K562 (cell line): ENCODE measurements around the gene KLK6. TPM values are rescaled to one million over a fixed set of nuclear protein-coding genes. Genes with fewer than 3 reads are reported as not detected.

Experiments
- ATAC-seq: fragments of 200-7000 bp; cut with Tn5 transposase; 3 replicates; pipeline ENCODE4 v1.9.1; 2020; ENCODE audit warnings: moderate library complexity
- BruUV-seq: library from RNA; stranded (reverse); fragments of 400-500 nt; replicated peaks from 2 replicates; lab custom pipeline; 2021; lab: Mats Ljungman, UMichigan
- CTCF ChIA-PET: fragments of 300-600 bp; formaldehyde crosslinking; extraction: SDS; loops from one replicate; lab custom pipeline; 2021; ENCODE audit warnings: low intra/inter-chr PET ratio; lab: Yijun Ruan, JAX
- POLR2A ChIA-PET: fragments of 300-600, 350-650 bp; sonication (Branson Sonifier 250); formaldehyde crosslinking; extraction: SDS; loops from one replicate; lab custom pipeline; 2021; ENCODE audit warnings: antibody characterized with exemption, inconsistent platforms; lab: Yijun Ruan, JAX
- DNase-seq, 4 experiments: peaks; one replicate each; pipeline versions ENCODE4 v3.0.0 to v3.0.0-alpha.2; 2011 to 2018; ENCODE audit warnings: low spot score in 3 of 4, mixed read lengths in 3 of 4; ENCODE audit errors: extremely low read depth in 1 of 4
- FAIRE-seq: peaks from 2 replicates; lab custom pipeline; 2011; peaks lifted over from hg19 to GRCh38; lab: Jason Lieb, UNC
- H2AFZ ChIP-seq: 2 replicates; pipeline ENCODE4 v1.6.0; 2011; ENCODE audit warnings: low read depth, low read length, control low read depth, inconsistent platforms
- H3K27ac ChIP-seq: fragments of 200-600 bp; 3 replicates; pipeline ENCODE4 v1.8.0; 2011; ENCODE audit warnings: low read depth, mild to moderate bottlenecking, control low read depth, inconsistent platforms, low read length, moderate library complexity, mixed read lengths; ENCODE audit errors: extremely low read depth
- H3K27me3 ChIP-seq, 2 experiments: fragments of 300-600 bp in 1 of 2; 2 replicates in 1 of 2; 3 replicates in 1 of 2; pipeline versions ENCODE4 v1.6.0 to v1.8.0; 2011; ENCODE audit warnings: inconsistent platforms in 2 of 2, low read length in 2 of 2, mild to moderate bottlenecking in 1 of 2, mixed read lengths in 1 of 2, moderate library complexity in 1 of 2; ENCODE audit not compliant: control insufficient read depth in 2 of 2, insufficient read depth in 2 of 2
- H3K36me3 ChIP-seq: fragments of 300-600 bp; 3 replicates; pipeline ENCODE4 v1.8.0; 2011; ENCODE audit warnings: mild to moderate bottlenecking, low read length, inconsistent platforms; ENCODE audit not compliant: control insufficient read depth, insufficient read depth
- H3K4me1 ChIP-seq, 2 experiments: fragments of 200-600 bp in 1 of 2; replicated peaks in 1 of 2; 2 replicates in 1 of 2; 3 replicates in 1 of 2; pipeline versions ENCODE4 v1.5.1 to v1.8.0; 2011; ENCODE audit warnings: inconsistent platforms in 2 of 2, low read length in 2 of 2, mild to moderate bottlenecking in 1 of 2, mixed read lengths in 1 of 2, moderate library complexity in 1 of 2; ENCODE audit not compliant: control insufficient read depth in 2 of 2, insufficient read depth in 2 of 2
- H3K4me2 ChIP-seq: 2 replicates; pipeline ENCODE4 v1.6.1; 2011; ENCODE audit warnings: low read length, control low read depth, inconsistent platforms, mixed read lengths; ENCODE audit not compliant: insufficient read depth
- H3K4me3 ChIP-seq: fragments of 200-600 bp; sonication (generic), shearing (Covaris generic); 2 replicates; pipeline ENCODE4 v1.5.1; 2016; ENCODE audit warnings: control low read depth, inconsistent platforms
- H3K79me2 ChIP-seq: fragments of 200-600 bp; 3 replicates; pipeline ENCODE4 v1.8.0; 2011; ENCODE audit warnings: low read length, inconsistent platforms; ENCODE audit not compliant: control insufficient read depth, insufficient read depth
- H3K9ac ChIP-seq, 2 experiments: 2 replicates each; pipeline versions ENCODE4 v1.6.0 to v1.6.1; 2011; ENCODE audit warnings: low read depth in 2 of 2, low read length in 2 of 2, control low read depth in 1 of 2, inconsistent platforms in 1 of 2, mild to moderate bottlenecking in 1 of 2, mixed read lengths in 1 of 2; ENCODE audit not compliant: insufficient read depth in 1 of 2
- H3K9me1 ChIP-seq: one replicate; pipeline ENCODE4 v1.6.0; 2011; ENCODE audit warnings: inconsistent platforms, mild to moderate bottlenecking, low read length, moderate library complexity; ENCODE audit not compliant: control insufficient read depth, insufficient read depth
- H3K9me3 ChIP-seq: replicated peaks from 2 replicates; pipeline ENCODE4 v1.5.1; 2011; ENCODE audit warnings: low read depth, low read length, inconsistent platforms; ENCODE audit not compliant: control insufficient read depth, insufficient read depth
- H4K20me1 ChIP-seq: replicated peaks from 2 replicates; pipeline ENCODE4 v1.6.1; 2011; ENCODE audit warnings: low read length, inconsistent platforms, mixed read lengths; ENCODE audit not compliant: control insufficient read depth, insufficient read depth
- FOXP1 ChIP-seq: sonication (generic); formaldehyde crosslinking; IDR thresholded peaks from 2 replicates; pipeline ENCODE4 v1.8.0; 2022; ENCODE audit warnings: mild to moderate bottlenecking, missing genetic modification reagents
- ZNF197 ChIP-seq: fragments of 200-800 bp; sonication (Bioruptor generic); IDR thresholded peaks from 2 replicates; pipeline ENCODE4 v1.6.1; 2016; ENCODE audit warnings: low read depth, missing genetic modification characterization, missing compliant biosample characterization
- ZNF512 ChIP-seq: IDR thresholded peaks from 2 replicates; pipeline ENCODE4 v1.6.1; 2016; ENCODE audit warnings: missing genetic modification characterization, missing compliant biosample characterization
- WGBS: fragments of 100-300 bp; shearing (Covaris generic); methylation state at CpG from one replicate; pipeline ENCODE4 v1.1.6; 2016; ENCODE audit warnings: low coverage, mixed read lengths; ENCODE audit not compliant: insufficient coverage; ENCODE audit errors: missing lambda C conversion rate; 5-methylcytosine and 5-hydroxymethylcytosine counted together
- in situ Hi-C: fragments of 300-500 bp; cut with MboI; formaldehyde crosslinking; loops from 4 replicates; pipeline ENCODE4 v1.15.0; 2018; ENCODE audit warnings: inconsistent platforms, mixed read lengths
- intact Hi-C: fragments of 100-400 bp; cut with micrococcal nuclease; formaldehyde crosslinking; loops from 2 replicates; pipeline ENCODE4 v1.14.2; 2022
- polyA plus RNA-seq, 8 experiments: library from polyadenylated mRNA; depleted of rRNA in 4 of 8; stranded (reverse) in 5 of 8; unstranded in 3 of 8; fragments of >200 nt; fragmentation: Nextera tagmentation in 2 of 8; fragmentation: Illumina TruSeq in 1 of 8; extraction: Ambion mirVana in 2 of 8; extraction: Trizol in 1 of 8; gene quantifications; 2 replicates each; pipeline versions ENCODE4 v1.2.1 to v1.2.3, GENCODE V29; 2011 to 2014; ENCODE audit warnings: inconsistent platforms in 1 of 8, missing spikeins in 1 of 8
- total RNA-seq, 7 experiments: library from RNA; depleted of rRNA in 6 of 7; stranded (reverse); fragments of >200 nt in 6 of 7; fragmentation: Illumina TruSeq in 2 of 7; extraction: Trizol in 2 of 7; gene quantifications; 2 replicates each; pipeline versions ENCODE4 v1.2.1 to v1.2.3, GENCODE V29; 2011 to 2021; ENCODE audit warnings: low replicate concordance in 1 of 7

Gene KLK6
- total and polyA plus RNA-seq, 9 of the 15 experiments (the other 6 are each of a cell fraction or from before 2014, with no cell fraction given) = not detected

- WGBS = 0% methylated on average over 3 of the region's 4 CpGs
- no peak for FAIRE-seq
- in situ Hi-C loops (no loop called here), intact Hi-C loops (no loop called here)
- no peak overlapping the region for H3K4me2 ChIP-seq
- no peaks in the 10 kb centered on the region for H3K9me3 ChIP-seq
- no peak overlapping the region for H3K9ac ChIP-seq
- no peaks in the 10 kb centered on the region for H3K79me2 ChIP-seq
- peaks cover 0 to 2% of the 10 kb centered on the region in 2 experiments; a peak in 1 of 5 replicates for H3K4me1 ChIP-seq
- H3K27me3 ChIP-seq = peaks cover 8 to 15% of the 10 kb centered on the region in 2 experiments; a peak in 4 of 5 replicates
- H3K4me3 ChIP-seq = no peak overlapping the region
- ATAC-seq = no peak
- no TSS peak for BruUV-seq
- ChIA-PET CTCF (no interaction called here), POLR2A (interaction anchor here (1.0 kb wide), 1 partner anchor 10 kb away, joined by 3 read pairs; no protein-coding TSS in a partner anchor)
- H3K36me3 ChIP-seq = no peaks in the 10 kb centered on the region
- no peak for TF ChIP-seq ZNF197
- no peak for TF ChIP-seq FOXP1 (CRISPR knock-in tag)
- TF ChIP-seq ZNF512 (tag) = peak; percentile 69
- H3K27ac ChIP-seq = no peak overlapping the region
- H4K20me1 ChIP-seq = no peaks in the 10 kb centered on the region
- H3K9me1 ChIP-seq = no peaks in the 10 kb centered on the region
- no peak overlapping the region for H2AFZ ChIP-seq
- DNase-seq = no peak
Observed at GRCh38 chr19:50944795-50945194, 24.6 kb downstream of the KLK6 start.
